ENCODE measurements around the gene CORO1A. TPM values are rescaled to one million over a fixed set of nuclear protein-coding genes. Genes with fewer than 3 reads are reported as not detected.

Gene CORO1A
- total RNA-seq, 1 donor from 2014 or later, result 8.4 TPM

Small RNA genes lying within 50 kb of the gene (small RNA-seq; reads per million reads assigned to genes)
- not detected for gene AC106782.4

Other genes starting within 250 kb of the CORO1A start
- 35.0 TPM for gene TMEM219, start 221.5 kb upstream of the CORO1A start, total RNA-seq
- gene TAOK2, start 209.7 kb upstream of the CORO1A start, total RNA-seq, result 35.0 TPM
- gene HIRIP3, start 188.0 kb upstream of the CORO1A start, total RNA-seq, result 9.4 TPM
- gene INO80E, start 187.4 kb upstream of the CORO1A start, total RNA-seq, result 12.5 TPM
- gene DOC2A, start 172.6 kb upstream of the CORO1A start, total RNA-seq, result 0.52 TPM
- not detected for gene C16orf92, start 160.4 kb upstream of the CORO1A start, total RNA-seq
- gene TLCD3B, start 152.3 kb upstream of the CORO1A start, total RNA-seq, result 0.52 TPM
- gene ALDOA, start 117.8 kb upstream of the CORO1A start, total RNA-seq, result 1,497 TPM
- gene PPP4C, start 107.6 kb upstream of the CORO1A start, total RNA-seq, result 72.0 TPM
- gene TBX6, start 91.7 kb upstream of the CORO1A start, total RNA-seq, result not detected
- gene YPEL3, start 87.4 kb upstream of the CORO1A start, total RNA-seq, result 14.1 TPM
- gene GDPD3, start 70.1 kb upstream of the CORO1A start, total RNA-seq, result 0.52 TPM
- gene MAPK3, start 60.4 kb upstream of the CORO1A start, total RNA-seq, result 14.6 TPM
- 23.5 TPM for gene BOLA2B, start 10.1 kb downstream of the CORO1A start, total RNA-seq
- 11.0 TPM for gene SLX1A, start 10.3 kb downstream of the CORO1A start, total RNA-seq
- gene SULT1A3, start 15.7 kb downstream of the CORO1A start, total RNA-seq, result 1.6 TPM
- gene NPIPB13, start 64.9 kb downstream of the CORO1A start, total RNA-seq, result 3.7 TPM
- 24.5 TPM for gene CD2BP2, start 171.7 kb downstream of the CORO1A start, total RNA-seq
- 24.5 TPM for gene TBC1D10B, start 186.9 kb downstream of the CORO1A start, total RNA-seq
- gene MYL11, start 191.2 kb downstream of the CORO1A start, total RNA-seq, result 12,119 TPM
- gene SEPTIN1, start 199.0 kb downstream of the CORO1A start, total RNA-seq, result 0.52 TPM
- gene ZNF48, start 211.8 kb downstream of the CORO1A start, total RNA-seq, result 6.3 TPM
- gene ZNF771, start 224.0 kb downstream of the CORO1A start, total RNA-seq, result 5.2 TPM
- gene DCTPP1, start 246.4 kb downstream of the CORO1A start, total RNA-seq, result 26.1 TPM